ENCODE measurements around the gene CFP.
"Not testable (repeated sequence)": the region's sequence is repeated elsewhere in the genome, so short reads cannot be mapped to it uniquely, and the experiment has no call there.

The CFP gene

GRCh38 chrX:47612418-47612817 lies 17.3 kb downstream of the CFP start:
- TF ChIP-seq CTCF (IDR thresholded peaks at IDR 0.05; ENCODE audit: borderline replicate concordance, insufficient read depth, low read depth, low read length): no peak
- H3K4me3 ChIP-seq (ENCODE audit: low read depth, low read length): no peak overlapping the region

GRCh38 chrX:47611926-47612325 lies 17.8 kb downstream of the CFP start:
- no peak for TF ChIP-seq CTCF (IDR thresholded peaks at IDR 0.05; ENCODE audit: borderline replicate concordance, insufficient read depth, low read depth, low read length)
- H3K4me3 ChIP-seq (ENCODE audit: low read depth, low read length): no peak overlapping the region

GRCh38 chrX:47611489-47611888 lies 18.2 kb downstream of the CFP start:
- TF ChIP-seq CTCF (IDR thresholded peaks at IDR 0.05; ENCODE audit: borderline replicate concordance, insufficient read depth, low read depth, low read length): no peak
- no peak overlapping the region for H3K4me3 ChIP-seq (ENCODE audit: low read depth, low read length)

GRCh38 chrX:47610511-47610910 lies 19.2 kb downstream of the CFP start:
- no peak overlapping the region for H3K4me3 ChIP-seq (ENCODE audit: low read depth, low read length)
- no peak for TF ChIP-seq CTCF (IDR thresholded peaks at IDR 0.05; ENCODE audit: borderline replicate concordance, insufficient read depth, low read depth, low read length)

GRCh38 chrX:47608130-47608810 lies 21.5 kb downstream of the CFP start:
- no peak for TF ChIP-seq CTCF (IDR thresholded peaks at IDR 0.05; ENCODE audit: borderline replicate concordance, insufficient read depth, low read depth, low read length)
- no peak overlapping the region for H3K4me3 ChIP-seq (ENCODE audit: low read depth, low read length)

GRCh38 chrX:47607091-47607490 lies 22.6 kb downstream of the CFP start:
- no peak for TF ChIP-seq CTCF (IDR thresholded peaks at IDR 0.05; ENCODE audit: borderline replicate concordance, insufficient read depth, low read depth, low read length)
- no peak overlapping the region for H3K4me3 ChIP-seq (ENCODE audit: low read depth, low read length)

- H3K4me3 ChIP-seq (ENCODE audit: low read depth, low read length): no peak overlapping the region
- TF ChIP-seq CTCF (IDR thresholded peaks at IDR 0.05; ENCODE audit: borderline replicate concordance, insufficient read depth, low read depth, low read length): no peak
Measured at GRCh38 chrX:47605024-47605423, 24.7 kb downstream of the CFP start.

- H3K4me3 ChIP-seq (ENCODE audit: low read depth, low read length): not testable (repeated sequence)
Measured at GRCh38 chrX:47603125-47603524, 26.6 kb downstream of the CFP start.
